ENCODE measurements around the gene TMEM213. TPM values are rescaled to one million over a fixed set of nuclear protein-coding genes. Genes with fewer than 3 reads are reported as not detected.

TMEM213 gene
- total and polyA plus RNA-seq, 2 of the 13 experiments (the other 11 are each of a cell fraction or from before 2014, with no cell fraction given): not detected

GRCh38 chr7:138876326-138876725 lies 78.5 kb downstream of the TMEM213 start:
- ChIA-PET POLR2A (no interaction called here), CTCF (ENCODE audit: low intra/inter-chr PET ratio, low total read pairs) (no interaction called here)
- no peak for TF ChIP-seq ZNF260 (CRISPR knock-in tag; IDR thresholded peaks at IDR 0.05; ENCODE audit: borderline replicate concordance, low read depth)
- TF ChIP-seq MIXL1 (CRISPR knock-in tag; IDR thresholded peaks at IDR 0.05): no peak
- no peak for TF ChIP-seq ZNF75D (CRISPR knock-in tag; IDR thresholded peaks at IDR 0.05; ENCODE audit: borderline replicate concordance)
- no peak for TF ChIP-seq HBP1 (CRISPR knock-in tag; IDR thresholded peaks at IDR 0.05; ENCODE audit: low read depth)
- TF ChIP-seq ZNF788 (CRISPR knock-in tag; IDR thresholded peaks at IDR 0.05; ENCODE audit: borderline replicate concordance): no peak
- TF ChIP-seq ZNF101 (CRISPR knock-in tag; IDR thresholded peaks at IDR 0.05; ENCODE audit: borderline replicate concordance, low read depth): no peak
- TF ChIP-seq ZEB1 (IDR thresholded peaks at IDR 0.05; ENCODE audit: insufficient replicate concordance, low read depth): no peak
- no peak for TF ChIP-seq MAF1 (CRISPR knock-in tag; IDR thresholded peaks at IDR 0.05; ENCODE audit: borderline replicate concordance)
- TF ChIP-seq ZNF318 (CRISPR knock-in tag; IDR thresholded peaks at IDR 0.05): no peak
- no TSS peak for BruUV-seq (replicated peaks)
- no peaks in the 10 kb centered on the region for H3K9me3 ChIP-seq (ENCODE audit: low read length)
- no peaks in the 10 kb centered on the region for H3K27me3 ChIP-seq (ENCODE audit: control insufficient read depth in 1 of 2, insufficient read depth in 2 of 2, low read length in 2 of 2)
- H3K4me3 ChIP-seq (replicated peaks in 1 of 3; ENCODE audit: insufficient read depth in 1 of 3, low read depth in 2 of 3, low read length in 3 of 3): no peak overlapping the region
- H3K9ac ChIP-seq (ENCODE audit: insufficient read depth, low read depth, low read length): no peak overlapping the region
- no peak overlapping the region for H2AFZ ChIP-seq (ENCODE audit: low read length)
- 93% methylated on average over 4 of the region's 4 CpGs for WGBS (ENCODE audit: low lambda C conversion rate)
- no peak overlapping the region for H3K27ac ChIP-seq (ENCODE audit: extremely low read length, insufficient read depth, low read length)
- intact Hi-C loops (cut with micrococcal nuclease; ENCODE audit: unreplicated experiment) (no loop called here), in situ Hi-C loops (cut with HindIII; ENCODE audit: extremely low pct_ligation_motif_present, low pct_unique_long_range_greater_than_20kb) (no loop called here)
- DNase-seq (ENCODE audit: low spot score): no peak
- FAIRE-seq: no peak
- no peaks in the 10 kb centered on the region for H4K20me1 ChIP-seq (ENCODE audit: insufficient read depth, low read length)
- no peaks in the 10 kb centered on the region for H3K4me1 ChIP-seq (ENCODE audit: insufficient read depth, low read length)
- peaks cover 0 to 4% of the 10 kb centered on the region in 2 experiments; a peak in 2 of 5 replicates for H3K36me3 ChIP-seq (replicated peaks in 1 of 2; ENCODE audit: control insufficient read depth in 1 of 2, insufficient read depth in 2 of 2, low read length in 2 of 2)
- H3K4me2 ChIP-seq (ENCODE audit: low read depth, low read length): no peak overlapping the region
- no peak for ATAC-seq
- H3K79me2 ChIP-seq (ENCODE audit: insufficient read depth, low read length): no peaks in the 10 kb centered on the region

All from HepG2 (cell line).